Thyroid gland (tissue), 4 donors: Measurements from ENCODE around the gene CKAP5. TPM values are rescaled to one million over a fixed set of nuclear protein-coding genes. Genes with fewer than 3 reads are reported as not detected.
"Not testable (repeated sequence)": the region's sequence is repeated elsewhere in the genome, so short reads cannot be mapped to it uniquely, and the experiment has no call there.

ENCODE experiments used
- DNase-seq, 2 donors: peaks; one replicate each; pipeline ENCODE4 v3.0.0-alpha.2; 2019
- H3K27ac ChIP-seq, 3 donors: fragments of 200-600 bp; sonication (generic); 1 replicate in 2 of 3; 2 replicates in 1 of 3; pipeline ENCODE4 v1.5.1; 2016 to 2019; ENCODE audit warnings: mild to moderate bottlenecking in 1 of 3, moderate library complexity in 1 of 3
- H3K27me3 ChIP-seq: fragments of 200-600 bp; sonication (generic); one replicate; pipeline ENCODE4 v1.5.1; 2019
- H3K36me3 ChIP-seq, 2 donors: fragments of 200-600 bp; sonication (generic); one replicate each; pipeline ENCODE4 v1.5.1; 2016 to 2019
- H3K4me1 ChIP-seq, 2 donors: fragments of 200-600 bp; sonication (generic); one replicate each; pipeline ENCODE4 v1.5.1; 2017 to 2019
- H3K4me3 ChIP-seq, 3 donors: fragments of 200-600 bp; sonication (generic); replicated peaks in 1 of 3; 1 replicate in 2 of 3; 2 replicates in 1 of 3; pipeline ENCODE4 v1.5.1; 2016; ENCODE audit warnings: mild to moderate bottlenecking in 1 of 3
- H3K9me3 ChIP-seq: fragments of 200-600 bp; sonication (generic); one replicate; pipeline ENCODE4 v1.5.1; 2017
- POLR2A ChIP-seq, 2 donors: fragments of 450-650 bp; IDR thresholded peaks; one replicate each; pipeline ENCODE4 v1.6.1; 2017; ENCODE audit warnings: antibody characterized with exemption in 2 of 2, mild to moderate bottlenecking in 2 of 2, moderate library complexity in 1 of 2
- WGBS, 2 donors: methylation state at CpG; one replicate each; pipeline ENCODE4 v1.1.5; 2017; 5-methylcytosine and 5-hydroxymethylcytosine counted together
- intact Hi-C: fragments of 100-400 bp; cut with DNase I; formaldehyde crosslinking; loops from one replicate; pipeline ENCODE4 v1.15.1; 2023
- total RNA-seq, 4 donors: library from RNA; depleted of rRNA; stranded (reverse); fragments of >200 nt; gene quantifications; one replicate each; pipeline ENCODE4 v1.2.3, GENCODE V29; 2016
- TF ChIP-seq, protein P1 (sequence below), 6 experiments: fragments of 200-600 bp in 3 of 6; fragments of 450-650 bp in 3 of 6; sonication (generic) in 3 of 6; IDR thresholded peaks; one replicate each; pipeline ENCODE4 v1.5.1; 2016 to 2019; ENCODE audit warnings: antibody characterized with exemption in 6 of 6, mild to moderate bottlenecking in 2 of 6, inconsistent platforms in 1 of 6, moderate library complexity in 1 of 6

CKAP5 gene
- total RNA-seq, 4 donors from 2014 or later, result 25.3 to 30.1 (median 26.8) TPM

DNA sequence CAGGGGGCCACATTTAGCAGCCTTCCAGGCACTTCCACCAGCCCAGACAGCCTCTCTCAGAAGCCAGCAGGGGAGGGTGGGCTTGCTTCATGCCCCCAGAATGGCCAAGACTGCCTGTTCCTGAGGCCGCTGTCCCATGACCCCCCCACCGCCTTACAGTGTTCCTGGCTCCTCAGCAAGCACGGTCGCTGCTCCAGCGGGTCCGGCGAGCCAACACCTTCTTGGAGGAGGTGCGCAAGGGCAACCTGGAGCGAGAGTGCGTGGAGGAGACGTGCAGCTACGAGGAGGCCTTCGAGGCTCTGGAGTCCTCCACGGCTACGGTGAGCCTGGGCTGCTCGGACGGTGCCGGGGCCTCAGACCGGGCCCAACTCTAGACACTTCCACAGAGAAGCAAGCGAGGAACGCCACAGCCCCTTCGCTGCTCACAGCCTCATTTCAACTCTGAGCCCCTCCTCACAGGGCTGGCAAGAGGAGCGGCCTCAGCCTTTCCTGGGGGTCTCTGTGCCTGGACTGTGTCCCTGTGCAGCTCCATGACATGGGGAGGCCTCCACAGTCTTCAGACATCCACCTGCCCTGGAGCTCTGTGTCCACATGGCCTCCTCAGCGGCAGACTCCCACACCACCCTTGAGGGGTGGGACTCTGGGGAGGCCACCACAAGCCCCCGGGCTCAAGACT, 126.4 kb downstream of the CKAP5 start:
- H3K9me3 ChIP-seq, result no peaks in the 10 kb centered on the region
- TF ChIP-seq, protein P1, sequence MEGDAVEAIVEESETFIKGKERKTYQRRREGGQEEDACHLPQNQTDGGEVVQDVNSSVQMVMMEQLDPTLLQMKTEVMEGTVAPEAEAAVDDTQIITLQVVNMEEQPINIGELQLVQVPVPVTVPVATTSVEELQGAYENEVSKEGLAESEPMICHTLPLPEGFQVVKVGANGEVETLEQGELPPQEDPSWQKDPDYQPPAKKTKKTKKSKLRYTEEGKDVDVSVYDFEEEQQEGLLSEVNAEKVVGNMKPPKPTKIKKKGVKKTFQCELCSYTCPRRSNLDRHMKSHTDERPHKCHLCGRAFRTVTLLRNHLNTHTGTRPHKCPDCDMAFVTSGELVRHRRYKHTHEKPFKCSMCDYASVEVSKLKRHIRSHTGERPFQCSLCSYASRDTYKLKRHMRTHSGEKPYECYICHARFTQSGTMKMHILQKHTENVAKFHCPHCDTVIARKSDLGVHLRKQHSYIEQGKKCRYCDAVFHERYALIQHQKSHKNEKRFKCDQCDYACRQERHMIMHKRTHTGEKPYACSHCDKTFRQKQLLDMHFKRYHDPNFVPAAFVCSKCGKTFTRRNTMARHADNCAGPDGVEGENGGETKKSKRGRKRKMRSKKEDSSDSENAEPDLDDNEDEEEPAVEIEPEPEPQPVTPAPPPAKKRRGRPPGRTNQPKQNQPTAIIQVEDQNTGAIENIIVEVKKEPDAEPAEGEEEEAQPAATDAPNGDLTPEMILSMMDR (IDR thresholded peaks at IDR 0.05), result no peak
- no peak for TF ChIP-seq POLR2A (IDR thresholded peaks at IDR 0.05)

DNA sequence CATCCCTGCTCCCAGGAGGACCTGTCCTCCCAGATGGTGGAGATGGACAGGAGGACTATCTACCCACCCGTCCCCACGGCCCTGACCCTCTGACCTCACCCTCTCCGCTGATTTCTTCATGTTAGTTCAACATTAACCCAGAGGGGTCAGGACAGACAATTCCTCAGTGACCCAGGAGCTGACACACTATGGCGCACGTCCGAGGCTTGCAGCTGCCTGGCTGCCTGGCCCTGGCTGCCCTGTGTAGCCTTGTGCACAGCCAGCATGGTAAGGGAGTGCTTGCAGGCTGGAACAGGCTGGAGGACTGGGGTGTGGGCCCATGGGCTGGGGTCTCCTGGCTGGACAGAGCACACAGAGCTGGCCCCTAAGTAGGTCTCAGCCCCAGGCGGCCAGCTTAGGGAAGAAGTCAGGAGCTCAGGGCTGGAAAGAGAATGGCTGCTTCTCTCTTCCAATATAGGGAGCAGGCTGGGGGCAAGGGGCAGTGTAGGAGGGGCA, 127.0 kb downstream of the CKAP5 start, which contains the start of gene F2:
TSS of gene F2 (plus strand) at position 166 of the 495 bp plus-strand sequence. CDS start at position 189, 23 bp downstream.
- TF ChIP-seq, protein P1 (IDR thresholded peaks at IDR 0.05), result no peak
- peaks cover 0 to 9% of the 10 kb centered on the region in 2 donors for H3K4me1 ChIP-seq
- no peaks in the 10 kb centered on the region for H3K27me3 ChIP-seq
- no peak for DNase-seq
- 88 to 90% methylated on average over 3 to 7 of the region's 7 CpGs for WGBS, 2 donors
- no peaks in the 10 kb centered on the region for H3K36me3 ChIP-seq
- H3K27ac ChIP-seq, result no peak within 1 kb of the TSS
- intact Hi-C loops, result no loop called here
- H3K4me3 ChIP-seq, result no peak within 1 kb of the TSS
- H3K9me3 ChIP-seq, result no peaks in the 10 kb centered on the region

More for the DNA sequence above, 126.4 kb downstream of the CKAP5 start:
- no peak for DNase-seq
- peaks cover 0 to 9% of the 10 kb centered on the region in 2 donors for H3K4me1 ChIP-seq
- H3K27ac ChIP-seq, result no peak overlapping the region
- intact Hi-C loops, result no loop called here
- H3K36me3 ChIP-seq, result no peaks in the 10 kb centered on the region
- WGBS, 2 donors, result 88 to 90% methylated on average over 18 to 25 of the region's 25 CpGs
- no peak overlapping the region for H3K4me3 ChIP-seq
- no peaks in the 10 kb centered on the region for H3K27me3 ChIP-seq

DNA sequence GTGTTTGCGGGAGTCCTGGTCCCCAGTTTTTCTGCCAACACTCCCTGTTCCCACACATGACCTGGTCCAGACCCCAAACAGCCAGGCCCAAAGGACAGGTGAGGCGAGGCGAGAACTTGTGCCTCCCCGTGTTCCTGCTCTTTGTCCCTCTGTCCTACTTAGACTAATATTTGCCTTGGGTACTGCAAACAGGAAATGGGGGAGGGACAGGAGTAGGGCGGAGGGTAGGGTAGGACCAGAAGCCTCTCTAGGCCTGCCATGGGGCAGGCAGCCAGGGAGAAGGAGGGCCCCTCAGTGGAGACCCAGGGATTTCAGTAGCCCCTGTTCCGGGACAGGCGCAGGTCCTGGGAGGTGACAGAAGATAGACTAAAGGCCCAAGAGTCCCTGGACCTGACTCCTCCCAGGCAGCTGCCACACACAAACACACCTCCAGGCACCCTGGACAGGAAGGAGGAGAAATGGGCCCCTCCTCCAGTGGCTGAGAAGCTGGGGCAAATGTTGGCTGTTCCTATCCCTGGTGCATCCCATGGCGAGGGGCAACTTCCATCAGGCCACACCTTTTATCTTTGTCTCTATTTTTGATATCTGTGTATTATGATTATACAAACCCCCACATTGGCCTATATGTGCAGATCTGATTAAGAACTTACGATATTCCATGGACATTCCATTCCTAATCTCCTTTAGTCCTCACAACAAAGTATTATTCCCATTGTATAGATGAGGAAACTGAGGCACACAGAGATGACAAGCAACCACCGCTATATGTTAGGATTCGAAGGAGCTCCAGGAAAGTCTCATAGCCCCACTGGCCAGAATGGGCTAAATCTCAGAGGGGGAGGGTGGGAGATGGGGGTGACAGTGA, 127.7 kb downstream of the CKAP5 start:
- no peak overlapping the region for H3K4me3 ChIP-seq
- TF ChIP-seq, protein P1 (IDR thresholded peaks at IDR 0.05), result no peak
- no peak for TF ChIP-seq POLR2A (IDR thresholded peaks at IDR 0.05)
- H3K4me1 ChIP-seq, result peaks cover 0 to 9% of the 10 kb centered on the region in 2 donors
- WGBS, 2 donors, result 83 to 86% methylated on average over 11 of the region's 11 CpGs
- H3K36me3 ChIP-seq, result no peaks in the 10 kb centered on the region
- H3K27ac ChIP-seq, result no peak overlapping the region
- H3K27me3 ChIP-seq, result no peaks in the 10 kb centered on the region
- intact Hi-C loops, result no loop called here
- DNase-seq, result no peak
- H3K9me3 ChIP-seq, result no peaks in the 10 kb centered on the region

DNA sequence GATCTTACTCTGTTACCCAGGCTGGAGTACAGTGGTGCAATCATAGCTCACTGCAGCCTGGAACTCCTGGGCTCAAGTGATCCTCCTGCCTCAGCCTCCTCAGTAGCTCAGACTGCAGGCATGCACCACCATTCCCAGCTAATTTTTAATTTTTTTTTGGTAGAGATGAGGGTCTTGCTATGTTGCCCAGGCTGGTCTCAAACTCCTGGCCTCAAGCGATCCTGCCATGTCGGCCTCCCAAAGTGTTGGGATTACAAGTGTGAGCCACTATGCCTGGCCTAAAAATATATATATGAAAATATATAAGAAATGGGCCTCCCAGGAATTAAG, 128.3 kb downstream of the CKAP5 start:
- H3K4me1 ChIP-seq, H3K27ac ChIP-seq, H3K27me3 ChIP-seq, intact Hi-C loops, H3K4me3 ChIP-seq, H3K36me3 ChIP-seq, H3K9me3 ChIP-seq, DNase-seq: not testable (repeated sequence)
- 93 to 94% methylated on average over 2 of the region's 2 CpGs for WGBS, 2 donors

DNA sequence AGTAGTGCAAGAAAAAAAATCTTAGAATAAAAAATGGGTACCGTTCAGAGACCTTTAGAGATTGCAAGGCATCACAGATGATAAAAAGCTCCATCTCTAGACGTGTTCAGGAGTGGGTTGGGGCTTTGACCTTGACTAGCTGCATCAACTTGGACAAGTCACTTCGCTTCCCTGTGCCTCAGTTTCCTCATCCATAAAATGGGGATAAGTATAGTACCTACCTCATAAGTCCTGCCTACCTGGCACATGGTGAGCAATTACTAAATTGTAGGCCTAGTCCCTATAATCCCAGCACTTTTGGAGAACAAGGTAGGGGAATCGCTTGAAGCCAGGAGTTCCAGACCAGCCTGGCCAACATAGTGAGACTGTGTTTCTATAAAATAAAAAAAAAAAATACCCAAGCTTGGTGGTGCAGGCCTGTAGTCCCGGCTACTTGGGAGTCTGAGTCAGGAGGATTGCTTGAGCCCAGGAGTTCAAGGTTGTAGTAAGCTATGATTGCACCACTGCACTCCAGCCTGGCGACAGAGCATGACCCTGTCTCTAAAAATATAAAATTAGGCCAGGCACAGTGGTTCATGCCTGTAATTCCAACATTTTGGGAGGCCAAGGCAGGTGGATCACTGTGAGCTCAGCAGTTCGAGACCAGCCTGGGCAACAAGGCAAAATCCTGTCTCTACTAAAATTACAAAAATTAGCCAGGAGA, 133.1 kb downstream of the CKAP5 start:
- no peaks in the 10 kb centered on the region for H3K27me3 ChIP-seq
- H3K4me3 ChIP-seq, result no peak overlapping the region
- intact Hi-C loops, result no loop called here
- no peaks in the 10 kb centered on the region for H3K36me3 ChIP-seq
- H3K27ac ChIP-seq, result no peak overlapping the region
- DNase-seq, result no peak
- H3K9me3 ChIP-seq, result no peaks in the 10 kb centered on the region
- H3K4me1 ChIP-seq, result no peaks in the 10 kb centered on the region
- TF ChIP-seq, protein P1 (IDR thresholded peaks at IDR 0.05), result no peak
- no peak for TF ChIP-seq POLR2A (IDR thresholded peaks at IDR 0.05)
- 91 to 94% methylated on average over 7 of the region's 7 CpGs for WGBS, 2 donors
